CD4-positive, alpha-beta T cell treated with Interleukin-12 subunit alpha and Interleukin-12 subunit beta, for 1 hour (primary cell): ENCODE measurements around the gene CDY1B.
"Not testable (repeated sequence)": the region's sequence is repeated elsewhere in the genome, so short reads cannot be mapped to it uniquely, and the experiment has no call there.

Experiments
- DNase-seq: peaks from one replicate; pipeline ENCODE4 v3.0.0-alpha.2; 2020

Gene CDY1B, protein sequence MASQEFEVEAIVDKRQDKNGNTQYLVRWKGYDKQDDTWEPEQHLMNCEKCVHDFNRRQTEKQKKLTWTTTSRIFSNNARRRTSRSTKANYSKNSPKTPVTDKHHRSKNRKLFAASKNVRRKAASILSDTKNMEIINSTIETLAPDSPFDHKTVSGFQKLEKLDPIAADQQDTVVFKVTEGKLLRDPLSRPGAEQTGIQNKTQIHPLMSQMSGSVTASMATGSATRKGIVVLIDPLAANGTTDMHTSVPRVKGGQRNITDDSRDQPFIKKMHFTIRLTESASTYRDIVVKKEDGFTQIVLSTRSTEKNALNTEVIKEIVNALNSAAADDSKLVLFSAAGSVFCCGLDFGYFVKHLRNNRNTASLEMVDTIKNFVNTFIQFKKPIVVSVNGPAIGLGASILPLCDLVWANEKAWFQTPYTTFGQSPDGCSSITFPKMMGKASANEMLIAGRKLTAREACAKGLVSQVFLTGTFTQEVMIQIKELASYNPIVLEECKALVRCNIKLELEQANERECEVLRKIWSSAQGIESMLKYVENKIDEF

GRCh38 chrY:24047919-24048318, at the start of gene CDY1B:
Gene CDY1B (minus strand): TSS chrY:24048019. CDS start chrY:24047688, 331 bp downstream.
- DNase-seq: not testable (repeated sequence)

DNA sequence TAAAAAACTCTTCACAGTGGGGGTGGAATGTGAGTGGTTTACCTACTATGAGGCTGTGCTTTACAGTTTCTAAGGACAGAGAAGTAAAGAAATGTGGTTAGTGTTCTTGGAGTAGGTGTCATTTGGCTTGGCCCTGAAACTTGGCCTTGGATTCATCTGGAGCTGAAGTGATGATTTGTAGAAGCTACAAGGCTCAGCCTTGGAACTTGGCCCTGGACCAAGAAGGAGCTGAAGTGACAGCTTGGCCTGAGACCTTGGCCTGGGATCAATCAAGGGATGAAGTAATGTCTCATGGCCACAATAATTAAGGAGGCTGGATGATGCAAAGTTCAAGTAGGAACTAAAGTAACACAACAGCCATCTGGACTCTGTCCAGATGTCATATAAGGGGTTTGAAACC, 1.7 kb upstream of the CDY1B start:
- DNase-seq: not testable (repeated sequence)

DNA sequence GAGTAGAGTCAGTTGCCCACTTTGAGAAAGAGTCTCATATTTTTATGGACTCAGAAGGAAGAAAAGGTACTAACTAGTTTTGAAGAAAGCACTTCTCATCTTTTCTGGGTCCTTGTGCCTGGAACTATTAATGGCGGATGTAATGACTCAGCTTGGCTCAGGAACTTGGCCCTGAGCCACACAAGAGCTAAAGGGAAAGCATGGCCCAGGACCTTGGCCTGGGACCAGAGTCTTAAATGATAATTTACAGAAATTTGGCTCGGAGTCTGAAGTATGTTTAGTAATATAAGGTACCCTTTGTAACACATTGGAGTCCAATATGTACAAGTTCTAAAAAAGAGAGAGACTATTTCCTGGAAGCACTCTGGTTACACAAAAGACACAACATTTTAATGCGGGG, 4.6 kb downstream of the CDY1B start:
- not testable (repeated sequence) for DNase-seq

DNA sequence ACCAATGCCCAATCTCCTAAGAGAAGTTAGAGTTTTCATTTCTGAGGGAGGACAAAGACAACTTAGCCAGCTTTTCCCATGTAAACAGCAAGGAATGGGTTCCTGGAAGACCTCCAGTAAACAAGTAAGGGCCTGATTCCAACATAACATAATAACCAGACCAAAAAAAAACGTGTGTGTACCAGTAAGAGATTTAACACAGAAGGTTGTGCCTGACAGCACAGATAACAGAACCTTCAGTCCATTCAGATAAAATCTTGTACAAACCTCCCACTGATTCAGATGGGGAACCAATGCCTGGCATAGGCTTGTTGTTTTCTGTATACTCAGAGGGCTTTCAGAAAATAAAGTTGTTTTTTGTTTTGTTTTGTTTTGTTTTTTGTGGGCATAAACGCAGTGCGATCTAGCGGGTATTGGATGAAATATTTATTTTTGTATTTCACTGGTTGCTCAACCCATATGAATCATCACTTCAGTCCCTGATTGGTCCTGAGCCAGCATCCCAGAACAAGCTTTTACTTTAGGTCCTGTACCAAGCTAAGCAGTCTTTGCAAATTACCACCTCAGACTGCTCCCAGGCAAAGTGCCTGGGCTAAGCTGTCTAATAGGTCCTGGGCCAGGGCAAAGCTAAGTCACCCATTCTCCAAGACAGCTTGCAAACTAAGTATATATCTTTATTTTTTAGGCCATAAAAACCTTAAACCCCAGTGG, 8.7 kb downstream of the CDY1B start:
- DNase-seq: not testable (repeated sequence)

- not testable (repeated sequence) for DNase-seq
Observed at GRCh38 chrY:24026212-24027103, 21.4 kb downstream of the CDY1B start.
